Measurements from ENCODE around the gene CLECL1.
"Not testable (repeated sequence)": the region's sequence is repeated elsewhere in the genome, so short reads cannot be mapped to it uniquely, and the experiment has no call there.

Gene CLECL1

GRCh38 chr12:9695150-9695549 is 37.7 kb downstream of the CLECL1 start:
- not testable (repeated sequence) for DNase-seq (ENCODE audit: low read depth)

- DNase-seq (ENCODE audit: low read depth) = no peak
Observed at GRCh38 chr12:9694241-9694640, 38.7 kb downstream of the CLECL1 start.

GRCh38 chr12:9692909-9693308 is 40.0 kb downstream of the CLECL1 start:
- no peak for DNase-seq (ENCODE audit: low read depth)

GRCh38 chr12:9687228-9687627 is 45.7 kb downstream of the CLECL1 start:
- DNase-seq (ENCODE audit: low read depth) = no peak

GRCh38 chr12:9685915-9686314 is 47.0 kb downstream of the CLECL1 start:
- no peak for DNase-seq (ENCODE audit: low read depth)

GRCh38 chr12:9685366-9685765 is 47.5 kb downstream of the CLECL1 start:
- not testable (repeated sequence) for DNase-seq (ENCODE audit: low read depth)

GRCh38 chr12:9682949-9683348 is 49.9 kb downstream of the CLECL1 start:
- not testable (repeated sequence) for DNase-seq (ENCODE audit: low read depth)

GRCh38 chr12:9682508-9682907 is 50.4 kb downstream of the CLECL1 start:
- not testable (repeated sequence) for DNase-seq (ENCODE audit: low read depth)

- DNase-seq (ENCODE audit: low read depth) = no peak
Observed at GRCh38 chr12:9674226-9674590, 58.7 kb downstream of the CLECL1 start.

- no peak for DNase-seq (ENCODE audit: low read depth)
Observed at GRCh38 chr12:9673404-9674225, 59.3 kb downstream of the CLECL1 start.

All from stimulated activated CD8-positive, alpha-beta memory T cell treated with anti-CD3 and anti-CD28 coated beads, Interleukin-7, amount 100 ng/mL, for 24 hours (primary cell).